K562 treated with DMSO at 1 percent for 48 hours (cell line): ENCODE data around the gene KDELR3. TPM values are rescaled to one million over a fixed set of nuclear protein-coding genes. Genes with fewer than 3 reads are reported as not detected.

Source experiments
- total RNA-seq: library from RNA; unstranded; fragments of 300-600 nt; gene quantifications from 2 replicates; pipeline ENCODE4 v1.2.3, GENCODE V29; 2022; ENCODE audit warnings: low replicate concordance; ENCODE audit errors: extremely low read depth

KDELR3 gene
- total RNA-seq = not detected in 2 replicates

GRCh38 chr22:38467904-38468442 is at the start of gene KDELR3:
TSS of gene KDELR3 (plus strand) at chr22:38468096. CDS start at chr22:38468234, 138 bp downstream.

DNA sequence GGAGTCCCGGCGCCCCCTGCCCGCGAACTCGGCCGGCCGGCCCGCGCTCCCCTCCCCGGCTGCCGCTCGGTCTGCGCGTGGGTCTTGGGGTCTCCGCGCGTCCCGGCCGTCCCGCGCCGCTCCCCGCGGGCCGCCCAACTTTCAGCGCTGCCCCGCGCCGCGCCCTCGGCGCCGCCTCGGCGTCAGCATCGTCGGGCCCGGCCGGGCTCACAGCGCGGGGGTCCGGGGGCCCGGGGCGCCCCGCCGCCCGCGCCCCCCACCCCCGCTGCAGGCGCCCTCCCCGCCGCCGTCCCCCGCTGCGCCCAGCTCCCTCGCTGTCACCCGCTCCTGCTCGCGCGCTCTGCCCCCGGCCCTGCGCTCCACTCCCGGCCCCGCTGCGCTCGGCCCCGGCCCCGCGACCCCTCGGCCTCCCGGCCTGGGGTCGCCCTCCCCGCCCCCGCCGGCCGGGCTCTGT is 12.8 kb upstream of the KDELR3 start, which contains the start of gene KCNJ4:
TSS of gene KCNJ4 (minus strand) at position 124 of the 454 bp plus-strand sequence. CDS start 27,067 bp downstream, outside the sequence.

DNA sequence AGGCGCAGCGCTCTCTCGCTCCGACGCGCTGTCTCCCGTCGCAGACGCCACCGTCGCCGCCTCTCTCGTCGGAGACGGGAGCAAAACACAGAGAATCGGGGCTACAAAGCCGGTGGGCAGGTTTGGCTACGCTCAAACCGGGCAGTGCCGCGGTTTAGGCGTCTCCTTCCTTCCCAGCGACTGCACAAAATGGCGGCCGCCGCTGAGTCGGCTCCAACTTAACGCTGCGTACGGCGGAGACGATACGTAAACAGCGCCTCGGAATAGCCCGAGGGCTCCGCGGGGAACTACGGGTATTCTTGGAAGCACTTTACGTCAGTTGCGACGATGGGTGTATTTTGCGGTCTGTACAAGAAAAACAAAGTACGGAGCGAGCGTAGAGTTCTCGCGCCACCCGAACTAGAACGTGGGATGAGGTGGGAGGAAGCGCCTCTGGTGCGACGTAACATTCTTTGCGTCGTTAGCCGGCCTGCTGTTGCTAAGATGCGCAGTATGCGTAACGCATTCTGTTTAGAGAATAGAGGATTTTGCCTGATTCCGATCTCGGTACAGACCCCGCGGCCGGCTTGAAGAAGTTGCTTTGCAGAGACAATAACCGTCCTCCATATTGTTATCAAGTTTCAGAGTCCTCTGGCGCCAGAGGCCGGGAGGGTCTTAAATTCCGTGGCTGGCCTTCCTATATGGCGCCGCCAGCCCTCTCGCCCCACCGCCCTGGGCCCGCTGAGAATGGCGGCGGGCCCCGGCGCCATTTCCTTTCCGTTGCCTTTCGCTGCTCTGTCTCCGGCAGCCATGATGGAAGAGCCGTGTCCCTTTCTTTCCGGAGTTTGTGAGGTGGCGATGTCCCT is 38.4 kb downstream of the KDELR3 start, which contains the start of gene DDX17:
TSS of gene DDX17 (minus strand) at position 194 of the 845 bp plus-strand sequence.

Other genes starting within 250 kb of the KDELR3 start
- not detected in 2 replicates for gene TMEM184B, start 195.1 kb upstream of the KDELR3 start, total RNA-seq
- gene CSNK1E, start 150.7 kb upstream of the KDELR3 start, total RNA-seq = not detected in 2 replicates
- not detected in 2 replicates for gene KCNJ4, start 12.9 kb upstream of the KDELR3 start, total RNA-seq
- gene DDX17, start 38.2 kb downstream of the KDELR3 start, total RNA-seq = 103 TPM in 1 of 2 replicates, not detected in the other
- gene DMC1, start 102.1 kb downstream of the KDELR3 start, total RNA-seq = not detected in 2 replicates
- gene FAM227A, start 188.3 kb downstream of the KDELR3 start, total RNA-seq = not detected in 2 replicates
- gene CBY1, start 188.5 kb downstream of the KDELR3 start, total RNA-seq = not detected in 2 replicates
- gene TOMM22, start 213.9 kb downstream of the KDELR3 start, total RNA-seq = not detected in 2 replicates
- gene JOSD1, start 232.8 kb downstream of the KDELR3 start, total RNA-seq = not detected in 2 replicates
- gene GTPBP1, start 237.8 kb downstream of the KDELR3 start, total RNA-seq = not detected in 2 replicates